Measurements from ENCODE around the gene BAHCC1.

DNA sequence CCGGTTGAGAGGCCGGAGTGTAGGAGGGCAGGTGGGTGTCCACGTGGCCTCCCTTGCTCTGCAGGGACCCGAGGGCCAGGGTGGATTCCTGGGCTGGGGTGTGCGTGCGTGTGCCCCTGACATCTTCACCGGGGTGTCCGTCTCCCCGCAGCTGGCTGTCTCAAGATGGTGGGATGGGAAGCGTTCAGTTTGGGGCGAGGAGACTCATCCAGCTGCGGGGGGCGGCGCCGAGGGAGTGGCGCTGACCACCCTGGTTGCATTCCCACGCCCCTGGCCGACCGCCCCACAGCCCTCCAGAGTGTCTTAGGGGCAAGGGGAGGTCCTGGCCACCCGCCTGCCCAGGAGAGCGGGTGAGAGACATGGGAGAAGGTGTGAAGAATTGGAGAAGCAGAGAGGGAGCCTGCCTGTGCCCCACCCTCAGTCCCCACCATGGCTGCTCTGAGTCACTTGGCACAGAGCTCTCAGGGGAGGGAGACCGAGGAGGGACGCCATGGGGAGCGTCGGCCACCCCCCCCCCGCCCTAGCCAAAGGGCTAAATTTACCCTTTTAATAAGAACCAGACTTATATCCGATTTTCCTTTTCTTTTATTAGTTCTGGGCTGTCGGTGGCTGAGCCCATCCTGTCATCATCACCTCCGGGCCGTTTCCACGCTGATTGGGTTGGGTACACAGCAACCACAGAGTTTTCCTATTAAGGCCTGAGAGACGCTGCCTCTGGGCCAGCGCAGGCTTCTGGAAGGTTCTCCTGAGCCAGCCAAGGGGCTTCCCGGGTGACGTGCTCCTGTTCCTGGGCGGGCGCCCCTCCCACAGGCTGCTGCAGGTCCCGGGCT lies 22.0 kb downstream of the BAHCC1 start:
- no peak for TF ChIP-seq POLR2AphosphoS5 (IDR thresholded peaks at IDR 0.05; ENCODE audit: low read depth, low read length)
- TF ChIP-seq, protein P1, sequence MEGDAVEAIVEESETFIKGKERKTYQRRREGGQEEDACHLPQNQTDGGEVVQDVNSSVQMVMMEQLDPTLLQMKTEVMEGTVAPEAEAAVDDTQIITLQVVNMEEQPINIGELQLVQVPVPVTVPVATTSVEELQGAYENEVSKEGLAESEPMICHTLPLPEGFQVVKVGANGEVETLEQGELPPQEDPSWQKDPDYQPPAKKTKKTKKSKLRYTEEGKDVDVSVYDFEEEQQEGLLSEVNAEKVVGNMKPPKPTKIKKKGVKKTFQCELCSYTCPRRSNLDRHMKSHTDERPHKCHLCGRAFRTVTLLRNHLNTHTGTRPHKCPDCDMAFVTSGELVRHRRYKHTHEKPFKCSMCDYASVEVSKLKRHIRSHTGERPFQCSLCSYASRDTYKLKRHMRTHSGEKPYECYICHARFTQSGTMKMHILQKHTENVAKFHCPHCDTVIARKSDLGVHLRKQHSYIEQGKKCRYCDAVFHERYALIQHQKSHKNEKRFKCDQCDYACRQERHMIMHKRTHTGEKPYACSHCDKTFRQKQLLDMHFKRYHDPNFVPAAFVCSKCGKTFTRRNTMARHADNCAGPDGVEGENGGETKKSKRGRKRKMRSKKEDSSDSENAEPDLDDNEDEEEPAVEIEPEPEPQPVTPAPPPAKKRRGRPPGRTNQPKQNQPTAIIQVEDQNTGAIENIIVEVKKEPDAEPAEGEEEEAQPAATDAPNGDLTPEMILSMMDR (IDR thresholded peaks at IDR 0.05; ENCODE audit: control extremely low read depth in 1 of 3, insufficient read depth in 1 of 3, low read depth in 1 of 3, low read length in 3 of 3), result no peak
- no peak for TF ChIP-seq TAF7 (optimal IDR thresholded peaks at IDR 0.05; ENCODE audit: borderline replicate concordance, low read depth, low read length)
- TF ChIP-seq, protein P2, sequence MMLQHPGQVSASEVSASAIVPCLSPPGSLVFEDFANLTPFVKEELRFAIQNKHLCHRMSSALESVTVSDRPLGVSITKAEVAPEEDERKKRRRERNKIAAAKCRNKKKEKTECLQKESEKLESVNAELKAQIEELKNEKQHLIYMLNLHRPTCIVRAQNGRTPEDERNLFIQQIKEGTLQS (IDR thresholded peaks at IDR 0.05; ENCODE audit: insufficient read depth, low read depth, low read length), result no peak
- TF ChIP-seq POU5F1 (IDR thresholded peaks at IDR 0.05; ENCODE audit: low read depth, low read length), result no peak
- no peak for TF ChIP-seq EP300 (IDR thresholded peaks at IDR 0.05; ENCODE audit: borderline replicate concordance in 1 of 2, low read depth in 2 of 2, low read length in 2 of 2)
- TF ChIP-seq SP2 (IDR thresholded peaks at IDR 0.05; ENCODE audit: low read length), result no peak
- TF ChIP-seq RAD21 (IDR thresholded peaks at IDR 0.05 in 1 of 2, conservative IDR thresholded peaks at IDR 0.05 in 1 of 2; ENCODE audit: low read depth in 2 of 2, low read length in 2 of 2), result no peak
- no peak for TF ChIP-seq POLR2A (IDR thresholded peaks at IDR 0.05; ENCODE audit: control extremely low read depth in 1 of 2, low read depth in 2 of 2, low read length in 2 of 2)
- TF ChIP-seq ASH2L (IDR thresholded peaks at IDR 0.05; ENCODE audit: low read length), result no peak
- no peak for TF ChIP-seq EGR1 (IDR thresholded peaks at IDR 0.05; ENCODE audit: borderline replicate concordance, low read depth, low read length)
- TF ChIP-seq EZH2 (IDR thresholded peaks at IDR 0.05; ENCODE audit: low read depth, low read length, severe bottlenecking), result no peak

Measured in H1 (cell line).